Activated CD4-positive, CD25-positive, alpha-beta regulatory T cell treated with anti-CD3 and anti-CD28 coated beads, Interleukin-2, amount 50 U/mL, for 24 hours (primary cell): ENCODE results near the gene SLC43A2.

Experiments used
- ATAC-seq, 2 donors: fragments of 150-1000 bp; cut with Tn5 transposase; one replicate each; pipeline ENCODE4 v1.10.0; 2021; ENCODE audit warnings: mild to moderate bottlenecking in 1 of 2, moderate library complexity in 1 of 2

The SLC43A2 gene

DNA sequence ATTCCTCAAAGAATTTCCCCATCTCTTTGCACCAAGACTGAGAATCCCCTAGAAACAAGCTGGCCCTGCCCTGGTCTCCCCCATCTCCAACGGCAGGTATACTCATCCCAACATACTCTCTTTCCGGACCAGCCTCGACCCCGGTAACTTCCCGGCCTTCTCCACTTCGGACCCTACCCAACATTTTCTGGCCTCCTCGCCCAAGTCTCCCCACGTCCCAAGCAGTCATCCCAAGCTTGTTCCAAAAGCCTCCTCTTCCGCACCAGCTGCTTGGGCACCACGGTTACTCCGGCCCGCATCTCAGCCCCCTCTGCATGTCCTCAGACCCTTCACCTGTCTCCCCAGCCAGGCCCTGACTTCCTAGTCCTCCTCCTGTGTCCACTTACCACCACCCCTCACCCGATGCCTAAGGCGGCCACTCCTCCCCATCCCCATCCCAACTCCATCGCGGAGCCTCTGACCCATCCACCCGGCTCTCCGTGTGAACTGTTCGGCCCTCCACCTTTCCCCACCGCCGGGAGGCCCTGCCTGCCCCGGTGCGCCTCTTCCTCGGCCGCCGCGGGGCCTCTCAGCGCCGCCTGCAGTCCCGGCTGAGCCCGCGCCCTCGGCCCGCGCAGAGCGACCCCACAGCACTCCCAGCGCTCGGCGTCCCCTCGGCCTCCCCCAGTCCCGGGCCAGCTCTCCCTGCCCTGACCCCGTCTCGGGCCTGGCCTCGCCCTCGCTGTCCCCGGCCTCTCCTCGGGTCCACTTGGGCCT is 67.0 kb downstream of the SLC43A2 start:
- peak; percentile 12 to 16 for ATAC-seq

DNA sequence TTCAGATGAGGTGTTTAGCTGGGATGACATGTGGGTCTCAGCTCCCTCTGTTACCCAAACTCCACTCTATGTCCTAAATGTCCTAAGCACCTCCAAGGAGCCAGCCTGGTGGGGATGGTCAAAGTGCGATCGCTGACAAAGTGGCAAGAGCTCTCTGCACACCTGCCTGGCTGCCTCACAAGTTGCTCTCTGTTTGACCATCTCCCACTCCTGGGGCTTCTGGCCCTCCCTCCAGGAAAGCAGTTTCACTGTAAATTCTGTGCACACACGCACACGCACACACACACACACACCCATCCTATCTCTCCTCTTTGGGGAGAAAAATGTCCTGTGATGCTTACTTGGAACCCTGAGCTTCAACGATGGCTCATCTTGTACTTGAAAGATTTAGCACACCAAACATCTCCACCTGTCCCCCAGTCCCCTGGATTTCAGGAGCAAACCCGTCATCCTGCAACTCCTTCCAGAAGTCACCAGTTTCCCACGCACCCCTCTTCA is 67.7 kb downstream of the SLC43A2 start:
- no peak for ATAC-seq

DNA sequence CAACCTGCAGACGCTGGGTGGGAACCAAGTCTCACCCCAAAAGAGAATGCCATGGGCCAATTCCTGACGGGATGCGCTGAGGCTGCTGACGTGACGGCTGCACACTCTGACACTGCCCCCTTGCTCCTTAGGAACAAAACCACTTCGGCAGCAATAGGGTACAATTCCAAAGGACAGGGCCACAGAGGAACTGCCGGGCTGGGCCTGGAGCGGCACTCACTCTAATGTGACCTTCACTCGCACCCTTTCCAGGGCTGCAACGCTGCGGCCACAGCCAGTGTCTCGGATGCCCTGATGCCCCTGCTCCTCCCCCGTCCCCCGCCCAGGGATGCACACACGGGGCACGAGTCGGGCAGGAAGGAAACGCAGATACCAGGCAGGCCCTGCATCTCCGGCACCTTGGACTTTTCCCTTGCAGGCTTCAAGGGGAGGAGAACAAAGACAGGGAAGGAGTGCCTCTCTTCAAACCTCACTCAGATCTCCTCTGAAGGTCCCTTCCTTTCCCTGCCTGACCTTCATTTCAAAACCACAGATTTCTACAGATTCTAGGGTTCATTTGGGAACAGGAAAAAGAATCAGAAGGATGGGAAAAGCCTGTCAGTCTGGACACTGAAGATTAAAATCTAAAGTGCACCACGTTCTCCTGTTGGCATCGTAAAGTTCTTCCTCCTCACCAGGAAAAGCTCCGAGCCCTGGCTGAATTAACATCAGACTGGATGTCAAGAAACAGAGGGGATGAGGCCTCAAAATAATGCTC is 68.4 kb downstream of the SLC43A2 start:
- ATAC-seq: no peak

DNA sequence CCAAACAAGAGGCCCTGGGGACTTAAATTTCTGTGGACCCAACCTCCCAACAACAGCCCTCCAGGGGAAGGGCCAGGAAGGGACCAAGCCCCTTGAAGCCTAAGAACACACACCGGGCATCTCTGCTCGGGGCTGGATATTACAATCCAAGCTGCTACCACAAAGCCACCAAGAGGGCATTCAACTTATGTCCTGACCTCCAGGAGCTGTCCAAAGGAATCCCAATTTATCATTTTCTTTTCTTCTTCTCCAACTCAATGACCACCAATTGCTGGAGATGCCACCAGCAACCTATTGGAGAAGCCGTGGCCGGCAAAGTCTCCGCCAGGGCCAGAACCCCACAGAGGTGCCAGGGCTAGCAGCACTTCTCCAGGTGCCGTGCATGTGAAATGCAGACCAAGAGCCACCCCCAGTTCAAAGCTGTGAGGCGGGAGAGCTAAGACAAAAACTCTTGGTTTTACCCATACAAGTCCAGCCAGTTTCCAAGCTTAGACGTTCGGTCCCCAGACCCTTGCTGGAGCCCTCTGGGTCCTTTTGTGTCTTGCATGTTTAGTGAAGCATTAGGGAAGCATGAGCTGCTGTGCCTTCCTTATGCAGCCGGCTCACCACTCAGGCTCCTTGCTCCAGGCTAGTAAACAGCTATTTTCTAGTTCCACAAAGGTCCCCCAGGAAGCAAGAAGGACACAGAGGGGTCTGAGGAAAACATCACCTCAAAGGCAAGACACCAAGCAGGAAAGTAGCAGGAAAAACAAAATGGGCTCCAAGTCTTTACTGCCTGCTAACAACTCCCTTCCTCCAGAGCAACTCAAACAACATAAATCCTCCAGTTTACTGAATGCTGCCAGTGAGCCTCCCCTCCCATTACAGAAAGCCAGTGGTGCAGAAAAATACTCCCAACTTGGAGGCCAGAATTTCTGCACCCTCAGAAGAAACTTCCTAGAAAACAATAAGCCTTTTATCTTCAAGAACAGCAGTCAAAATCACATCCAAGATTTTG is 69.3 kb downstream of the SLC43A2 start:
- ATAC-seq: no peak

DNA sequence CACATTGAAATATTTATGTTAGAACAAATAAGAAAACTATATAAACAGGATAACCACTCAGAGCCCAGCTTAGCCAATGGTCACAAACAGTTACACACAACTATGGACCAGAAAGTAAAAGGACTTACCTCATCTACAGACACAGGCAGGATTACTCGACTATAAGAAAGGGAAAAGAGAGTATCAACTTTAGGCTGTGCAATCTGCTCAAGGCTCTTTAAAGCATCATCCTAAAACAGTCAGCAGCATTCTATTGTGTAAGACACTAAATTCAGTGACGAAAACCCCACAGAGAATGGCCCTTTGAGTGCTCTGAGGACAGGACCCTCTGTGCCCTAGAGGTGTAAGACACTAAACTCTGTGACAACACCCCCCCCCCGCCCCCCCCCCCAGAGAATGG is 70.2 kb downstream of the SLC43A2 start:
- no peak for ATAC-seq

DNA sequence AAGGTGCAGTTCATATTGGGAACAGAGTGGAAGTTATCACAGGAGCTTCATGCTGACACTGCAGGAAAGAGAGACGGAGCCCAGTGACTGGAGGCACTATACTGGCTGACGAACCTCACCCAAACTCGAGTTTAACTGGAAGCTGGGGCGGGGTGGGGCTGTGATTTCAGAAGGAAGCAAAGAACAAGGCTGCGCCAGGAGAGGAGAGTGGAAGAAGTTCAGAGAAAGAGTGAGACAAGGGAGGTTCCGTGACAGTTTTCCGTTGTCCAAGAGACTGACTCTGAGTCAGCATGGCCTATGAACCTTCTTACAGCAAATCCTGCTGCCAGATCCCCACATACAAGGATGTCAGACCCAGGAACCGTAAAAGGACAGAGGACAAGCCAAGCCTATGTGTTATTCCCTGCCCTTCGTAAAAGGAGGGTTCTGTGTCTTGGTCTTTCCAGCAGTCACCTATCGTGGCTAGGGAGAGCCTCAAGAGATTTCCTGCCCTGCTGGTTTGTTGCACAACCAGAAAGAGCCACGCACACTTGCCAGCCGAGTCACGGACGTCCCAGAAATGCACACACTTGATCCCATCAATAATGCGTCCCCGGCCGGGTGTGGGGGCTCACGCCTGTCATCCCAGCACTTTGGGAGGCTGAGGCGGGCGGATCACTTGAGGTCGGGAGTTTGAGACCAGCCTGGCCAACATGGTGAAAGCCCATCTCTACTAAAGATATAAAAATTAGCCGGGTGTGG is 71.1 kb downstream of the SLC43A2 start:
- no peak for ATAC-seq

DNA sequence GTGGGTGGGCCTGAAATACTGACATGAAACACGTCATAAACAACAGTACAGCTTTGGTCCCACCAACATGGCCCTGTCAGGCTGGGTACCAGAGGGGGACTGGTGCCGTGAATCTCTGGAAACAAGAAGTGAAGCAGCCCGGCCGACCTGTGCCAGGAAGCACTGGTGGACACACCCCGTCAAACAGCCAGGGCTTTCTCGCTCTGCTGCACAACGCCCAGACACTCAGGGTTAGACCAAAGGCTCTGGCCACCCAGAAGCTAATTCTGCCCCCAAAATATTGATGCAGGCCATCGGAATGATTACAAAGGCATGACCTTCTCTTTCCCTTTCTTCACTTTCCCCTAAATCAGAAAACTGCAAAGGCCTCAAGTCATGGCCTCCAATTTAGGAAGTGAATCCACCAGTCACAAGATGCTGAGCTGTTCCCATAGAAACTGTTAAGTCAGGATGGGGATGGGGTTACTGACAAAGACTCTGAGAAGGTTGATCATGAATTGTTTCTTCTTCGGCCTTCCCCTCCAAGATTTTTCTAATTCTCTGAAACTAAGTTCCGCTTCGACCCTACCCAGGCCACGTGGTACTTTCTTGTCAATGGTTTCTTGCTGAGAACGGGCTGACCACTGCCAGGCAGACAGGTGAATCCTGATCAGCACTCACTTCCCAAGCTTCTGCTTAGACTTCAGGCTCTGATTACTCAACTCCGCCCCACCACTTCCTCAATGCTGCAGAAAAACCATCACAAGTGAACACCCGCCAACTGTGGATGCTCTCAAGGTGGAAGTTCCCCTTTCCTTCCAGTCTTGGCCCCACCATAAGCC is 72.8 kb downstream of the SLC43A2 start:
- ATAC-seq: peak; percentile 35 to 41

DNA sequence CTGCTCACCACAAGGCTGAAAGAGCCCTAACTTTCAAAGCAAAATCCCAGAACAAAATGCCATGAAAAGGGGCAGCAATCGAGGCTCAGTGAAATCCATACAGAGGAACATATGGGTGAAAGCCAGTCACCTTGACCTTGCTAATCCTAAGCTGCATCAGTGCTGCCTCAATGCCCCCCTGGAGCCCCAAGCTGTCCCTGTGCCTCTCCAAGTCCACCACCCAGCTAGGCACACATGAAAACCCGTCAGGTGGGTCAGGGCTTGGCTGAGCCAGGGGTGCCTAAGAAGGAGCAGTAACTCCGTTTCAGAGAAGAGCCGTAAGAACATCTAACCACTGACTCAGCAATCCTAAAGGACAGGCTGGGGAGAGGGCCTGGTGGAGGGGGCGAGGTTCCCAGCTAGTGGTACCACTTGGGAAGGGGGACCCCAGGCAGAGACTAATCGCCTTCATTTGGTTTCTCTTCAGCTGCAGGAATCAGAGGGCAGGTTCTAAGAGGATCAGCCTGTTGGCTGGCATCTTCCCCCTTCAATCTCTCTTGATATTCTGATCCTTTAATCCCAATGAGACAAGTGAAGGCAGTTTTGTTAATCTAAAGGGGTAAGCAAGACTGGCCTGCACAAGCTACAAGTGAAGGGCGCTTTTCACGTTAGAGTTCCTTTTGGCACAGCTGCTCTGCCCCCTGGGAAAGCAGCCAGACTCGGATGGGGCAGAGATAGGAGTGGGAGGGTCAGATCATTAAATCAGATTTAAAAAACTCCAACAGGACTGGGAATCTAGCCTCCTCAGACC is 73.7 kb downstream of the SLC43A2 start:
- no peak for ATAC-seq

DNA sequence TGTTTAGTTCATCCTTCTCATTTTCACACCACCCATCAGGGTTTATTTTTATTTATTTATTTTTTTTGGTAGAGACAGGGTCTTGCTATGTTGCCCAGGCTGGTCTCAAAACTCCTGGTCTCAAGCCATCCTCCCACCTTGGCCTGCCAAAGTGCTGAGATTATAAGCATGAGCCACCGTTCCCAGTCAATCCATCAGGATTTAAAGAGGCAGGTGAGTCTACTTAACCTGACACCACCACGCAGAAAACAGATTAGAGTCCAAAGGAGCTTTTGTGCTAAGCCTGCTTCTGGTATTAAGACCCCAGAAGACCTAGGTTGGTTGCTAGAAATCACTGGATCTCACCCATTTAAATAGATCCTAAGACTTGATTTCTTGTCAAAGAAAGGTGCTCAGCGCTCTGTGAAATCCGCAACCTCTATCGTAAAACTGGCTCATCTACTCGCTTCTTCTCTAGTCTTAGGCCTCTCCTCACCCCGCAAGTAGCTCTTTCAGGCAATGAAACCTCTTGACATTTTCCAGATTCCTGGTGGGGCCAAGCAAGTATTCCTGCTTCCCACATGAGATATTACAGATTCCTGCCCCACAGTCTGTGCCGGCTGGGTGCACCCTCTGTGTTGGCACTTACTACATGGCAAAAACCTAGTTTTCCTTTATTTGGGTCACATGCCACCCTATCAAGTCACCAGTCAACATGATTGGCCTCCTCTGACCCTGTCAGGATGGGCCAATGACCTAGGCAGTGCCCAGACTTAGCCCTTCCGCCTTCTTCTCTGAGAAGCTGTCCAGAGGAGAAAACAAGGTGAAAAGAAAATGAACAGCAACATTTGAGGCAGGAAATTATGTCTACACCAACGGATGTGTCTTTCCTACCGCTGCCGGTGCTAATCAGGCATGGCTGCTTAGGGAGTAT is 75.0 kb downstream of the SLC43A2 start:
- no peak for ATAC-seq

DNA sequence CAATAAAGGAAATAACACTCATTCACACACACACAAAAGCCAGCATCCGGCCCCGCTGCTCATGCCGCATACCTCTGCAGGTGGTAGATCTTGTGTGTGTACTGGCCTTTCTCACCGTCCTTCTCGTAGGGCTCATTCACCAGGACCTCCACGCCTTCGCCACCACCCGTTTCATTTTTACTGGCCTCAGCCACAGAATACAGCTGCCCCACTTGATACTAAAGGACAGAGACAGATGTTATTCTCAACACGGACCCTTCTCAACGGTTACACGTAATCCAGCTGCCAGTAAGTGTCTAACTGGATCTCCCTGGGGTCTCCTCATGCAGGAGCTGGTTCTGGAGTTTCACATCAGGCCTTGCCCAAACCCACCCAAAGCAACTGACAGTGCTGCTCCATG is 75.7 kb downstream of the SLC43A2 start:
- ATAC-seq: no peak

DNA sequence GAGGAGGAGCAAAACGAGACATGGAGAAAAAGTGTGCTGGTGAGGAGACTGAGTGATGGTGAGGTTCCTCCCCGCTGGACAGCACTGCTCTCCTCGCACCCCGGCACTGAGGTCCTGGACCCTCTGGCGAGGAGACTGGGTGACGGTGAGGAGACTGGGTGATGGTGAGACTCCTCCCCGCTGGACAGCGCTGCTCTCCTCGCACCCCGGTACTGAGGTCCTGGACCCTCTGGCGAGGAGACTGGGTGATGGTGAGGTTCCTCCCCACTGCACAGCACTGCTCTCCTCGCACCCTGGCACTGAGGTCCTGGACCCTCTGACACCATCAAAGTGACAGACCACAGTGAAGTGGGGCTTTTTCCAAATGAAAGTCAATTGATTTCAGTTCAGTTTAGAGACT is 76.9 kb downstream of the SLC43A2 start:
- ATAC-seq: no peak

DNA sequence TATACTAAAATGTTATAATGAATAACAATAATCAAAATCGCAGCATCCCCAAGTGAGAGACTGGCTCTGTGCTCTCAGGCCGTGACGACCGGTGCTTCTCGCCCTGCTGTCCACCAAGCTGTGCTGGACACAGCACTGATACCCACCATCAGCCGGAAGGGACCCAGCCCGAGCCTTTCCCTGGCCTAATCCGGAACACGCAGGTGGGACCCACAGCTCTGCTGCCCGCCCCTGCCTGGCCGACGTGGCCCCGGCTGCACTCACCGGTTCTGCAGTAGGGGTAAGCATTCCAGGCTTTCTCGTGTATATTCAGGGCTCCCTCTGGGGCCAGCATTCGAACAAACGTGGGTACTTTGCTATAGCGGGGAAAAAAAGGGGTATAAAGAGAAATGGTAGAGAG is 80.6 kb downstream of the SLC43A2 start:
- no peak for ATAC-seq

DNA sequence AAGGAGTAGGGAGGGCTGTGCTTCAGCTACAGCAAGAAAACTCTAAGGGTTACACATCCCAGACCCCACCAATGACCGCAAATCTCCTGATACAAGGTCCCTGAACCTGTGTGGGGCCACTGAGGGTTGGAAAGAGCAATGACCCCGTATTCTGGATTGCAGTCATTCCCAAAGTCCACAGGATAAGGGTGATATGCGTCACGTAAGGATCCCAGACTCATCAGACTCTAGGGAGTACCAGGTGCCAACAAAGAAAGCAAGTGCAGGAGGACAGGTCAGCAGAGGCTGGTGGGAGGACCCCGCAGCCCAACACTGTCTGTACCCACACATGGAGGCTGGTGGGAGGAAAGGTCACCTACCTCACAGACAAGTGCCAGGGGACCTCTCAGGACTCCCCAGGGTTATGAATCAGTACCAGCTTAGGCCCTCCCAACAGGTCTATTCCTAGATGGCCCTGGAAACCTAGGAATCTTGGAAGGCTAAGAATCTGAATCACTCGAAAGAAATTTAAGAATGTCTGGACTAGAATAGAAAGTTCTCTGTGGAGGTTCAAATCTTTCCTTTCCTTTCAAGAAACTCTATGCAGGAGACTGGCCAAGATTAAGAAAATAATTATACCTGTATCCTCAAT is 82.2 kb downstream of the SLC43A2 start:
- no peak for ATAC-seq

DNA sequence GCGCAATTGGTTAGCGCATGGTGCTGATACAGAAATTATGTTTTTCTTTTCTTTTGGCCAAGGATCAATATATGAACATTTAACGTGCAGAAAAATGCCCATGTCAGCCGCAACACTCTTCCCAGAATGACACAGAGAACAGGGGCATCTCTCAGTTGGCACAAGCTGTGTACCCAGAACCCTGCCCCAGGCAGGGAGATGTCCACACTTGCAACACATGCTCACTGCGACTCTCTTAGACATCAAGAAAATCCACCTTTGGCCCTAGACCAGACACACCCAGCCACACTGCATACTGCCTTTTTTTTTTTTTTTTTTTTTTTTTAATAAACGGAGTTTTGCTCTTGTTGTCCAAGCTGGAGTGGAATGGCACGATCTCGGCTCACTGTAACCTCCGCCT is 83.0 kb downstream of the SLC43A2 start:
- ATAC-seq: no peak

DNA sequence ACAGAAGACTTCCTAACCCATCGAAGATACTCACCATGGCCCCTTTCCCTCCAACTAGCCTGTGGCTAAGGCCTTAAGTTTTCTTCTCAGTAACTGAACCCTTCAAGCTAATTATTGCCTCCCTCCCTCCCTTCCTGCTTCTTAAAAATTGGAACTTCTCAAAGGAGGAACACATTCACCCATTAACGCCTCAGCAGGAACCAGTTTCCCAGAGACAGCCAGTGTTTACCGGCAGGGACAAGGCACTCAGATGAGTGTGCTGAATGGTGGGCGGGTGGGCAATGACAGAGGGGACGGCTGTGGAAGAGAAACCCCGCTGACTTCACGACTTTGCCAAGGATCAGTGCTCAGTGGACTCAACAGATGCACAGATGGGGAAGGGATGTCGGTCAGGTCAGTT is 86.3 kb downstream of the SLC43A2 start:
- ATAC-seq: no peak

DNA sequence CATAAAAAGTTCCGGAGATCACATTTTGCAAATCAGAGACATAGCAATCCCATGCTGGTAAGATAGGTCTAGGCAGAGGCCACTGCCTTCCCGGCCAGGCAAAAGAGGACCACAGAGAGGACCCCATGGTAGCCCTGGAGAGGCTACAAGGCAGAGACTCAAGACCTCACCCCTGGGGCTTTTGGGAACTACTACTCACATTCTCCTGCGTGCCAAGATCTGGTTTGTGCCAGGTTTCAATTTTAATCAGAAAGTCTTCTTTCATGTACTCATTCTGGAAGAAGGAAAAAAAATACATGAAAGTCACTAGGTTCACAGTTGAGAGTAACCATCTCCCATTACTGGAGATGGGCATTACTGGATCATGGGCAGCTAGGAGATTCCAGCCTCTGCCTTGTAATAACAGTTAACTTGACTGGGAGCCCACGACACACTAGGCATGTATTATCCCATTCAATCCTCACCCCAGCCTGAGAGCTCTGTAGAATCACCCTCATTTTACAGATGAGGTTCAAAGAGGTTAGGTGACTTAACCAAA is 87.2 kb downstream of the SLC43A2 start:
- no peak for ATAC-seq

DNA sequence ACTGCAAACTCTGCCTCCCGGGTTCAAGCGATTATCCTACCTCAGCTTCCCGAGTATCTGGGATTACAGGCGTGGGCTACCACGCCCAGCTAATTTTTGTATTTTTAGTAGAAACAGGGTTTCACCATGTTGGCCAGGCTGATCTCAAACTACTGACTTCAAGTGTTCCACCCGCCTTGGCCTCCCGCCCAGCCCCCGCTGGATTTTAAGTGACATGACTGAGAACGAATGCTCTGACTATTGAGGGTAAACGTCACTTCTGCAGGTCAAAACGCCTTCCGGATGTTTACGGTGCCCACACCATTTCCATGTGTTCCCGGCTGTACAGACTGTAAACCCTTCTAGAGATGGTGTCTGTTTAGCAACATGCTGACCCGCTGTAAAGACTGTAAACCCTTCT is 88.8 kb downstream of the SLC43A2 start:
- no peak for ATAC-seq

DNA sequence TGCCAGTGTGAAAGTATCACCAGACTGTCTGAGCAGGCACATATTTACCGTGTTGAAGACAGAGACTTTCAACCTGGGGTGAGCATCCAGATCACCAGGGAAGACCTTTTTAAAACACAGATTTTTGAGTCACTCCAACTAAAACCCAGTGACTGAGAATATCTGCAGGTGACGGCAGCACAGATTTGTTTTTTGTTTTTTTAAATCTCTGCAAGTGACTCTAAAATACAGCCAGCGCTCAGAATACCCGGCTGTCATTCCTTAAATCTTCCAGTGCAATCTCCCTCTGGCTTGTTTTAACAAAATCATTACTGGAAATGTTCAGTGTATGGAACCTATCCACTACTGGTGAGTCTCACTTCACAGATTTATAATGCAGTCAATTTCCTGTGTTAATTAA is 92.9 kb downstream of the SLC43A2 start:
- no peak for ATAC-seq
